Activated CD8-positive, alpha-beta T cell treated with anti-CD3 and anti-CD28 coated beads for 36 hours (primary cell): ENCODE data around the gene NDFIP1. TPM values are rescaled to one million over a fixed set of nuclear protein-coding genes. Genes with fewer than 3 reads are reported as not detected.

Source experiments
- ATAC-seq: fragments of 200-7000 bp; cut with Tn5 transposase; one replicate; pipeline ENCODE4 v1.10.0; 2021; ENCODE audit warnings: mild to moderate bottlenecking, moderate library complexity
- CTCF ChIA-PET: fragments of 350-600 bp; sonication (Branson Sonifier 250); formaldehyde crosslinking; loops from one replicate; lab custom pipeline; 2021; ENCODE audit warnings: antibody characterized with exemption; lab: Charles Lee
- POLR2A ChIA-PET: fragments of 350-600 bp; sonication (Branson Sonifier 250); formaldehyde crosslinking; loops from one replicate; lab custom pipeline; 2021; ENCODE audit warnings: antibody characterized with exemption; lab: Charles Lee
- DNase-seq: peaks from one replicate; pipeline ENCODE4 v3.0.0-alpha.2; 2020
- H3K27ac Mint-ChIP-seq: one replicate; pipeline ENCODE4 v1.8.0; 2021; ENCODE audit warnings: mild to moderate bottlenecking, mixed read lengths
- H3K27me3 Mint-ChIP-seq: one replicate; pipeline ENCODE4 v1.8.0; 2021; ENCODE audit warnings: mixed read lengths
- H3K36me3 Mint-ChIP-seq: one replicate; pipeline ENCODE4 v1.8.0; 2021; ENCODE audit warnings: low read depth, mixed read lengths
- H3K4me1 Mint-ChIP-seq: one replicate; pipeline ENCODE4 v1.8.0; 2021; ENCODE audit warnings: low read depth, mixed read lengths
- H3K4me3 Mint-ChIP-seq: one replicate; pipeline ENCODE4 v1.8.0; 2021; ENCODE audit warnings: mild to moderate bottlenecking, moderate library complexity, mixed read lengths
- H3K9me3 Mint-ChIP-seq: one replicate; pipeline ENCODE4 v1.8.0; 2021; ENCODE audit warnings: mixed read lengths
- intact Hi-C: fragments of 100-400 bp; cut with micrococcal nuclease; formaldehyde crosslinking; loops from one replicate; pipeline ENCODE4 v1.10.0; 2022
- total RNA-seq, 2 experiments: library from RNA; stranded (reverse); gene quantifications; one replicate each; pipeline ENCODE4 v1.2.3, GENCODE V29; 2021
- TF ChIP-seq, protein P1 (sequence below): fragments of 200-600 bp; IDR thresholded peaks from one replicate; pipeline ENCODE4 v1.8.0; 2022; ENCODE audit warnings: antibody characterized with exemption, mild to moderate bottlenecking

NDFIP1 gene
- total RNA-seq, 2 experiments from 2014 or later: 93.8 to 96.9 TPM

DNA sequence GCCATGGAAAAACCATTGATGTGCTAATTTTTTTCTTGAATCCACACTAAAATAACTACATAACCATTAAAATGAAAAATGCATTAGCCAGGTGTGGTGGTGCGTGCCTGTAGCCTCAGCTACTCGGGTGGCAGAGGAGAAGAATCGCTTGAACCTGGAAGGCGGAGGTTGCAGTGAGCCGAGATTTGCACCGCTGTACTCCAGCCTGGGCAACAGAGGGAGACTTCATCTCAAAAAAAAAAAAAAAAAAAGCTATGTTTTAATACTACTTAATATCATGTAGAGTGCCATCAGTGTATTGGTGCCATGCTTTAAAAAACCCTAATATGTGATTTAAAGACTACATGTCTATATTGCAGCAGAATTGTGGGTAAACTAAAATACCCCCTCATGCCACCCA, 58.9 kb downstream of the NDFIP1 start:
- Mint-ChIP-seq H3K27ac (no peak overlapping the region), H3K36me3 (no peaks in the 10 kb centered on the region), H3K27me3 (no peaks in the 10 kb centered on the region), H3K4me3 (no peak overlapping the region), H3K9me3 (no peaks in the 10 kb centered on the region), H3K4me1 (no peaks in the 10 kb centered on the region)
- ChIA-PET CTCF (interaction anchor here (0.7 to 1.1 kb wide), 2 partner anchors 15 to 206 kb away, joined by 3 read pairs; no protein-coding TSS in a partner anchor), POLR2A (no interaction called here)
- DNase-seq (no peak), ATAC-seq (no peak)
- TF ChIP-seq, protein P1, sequence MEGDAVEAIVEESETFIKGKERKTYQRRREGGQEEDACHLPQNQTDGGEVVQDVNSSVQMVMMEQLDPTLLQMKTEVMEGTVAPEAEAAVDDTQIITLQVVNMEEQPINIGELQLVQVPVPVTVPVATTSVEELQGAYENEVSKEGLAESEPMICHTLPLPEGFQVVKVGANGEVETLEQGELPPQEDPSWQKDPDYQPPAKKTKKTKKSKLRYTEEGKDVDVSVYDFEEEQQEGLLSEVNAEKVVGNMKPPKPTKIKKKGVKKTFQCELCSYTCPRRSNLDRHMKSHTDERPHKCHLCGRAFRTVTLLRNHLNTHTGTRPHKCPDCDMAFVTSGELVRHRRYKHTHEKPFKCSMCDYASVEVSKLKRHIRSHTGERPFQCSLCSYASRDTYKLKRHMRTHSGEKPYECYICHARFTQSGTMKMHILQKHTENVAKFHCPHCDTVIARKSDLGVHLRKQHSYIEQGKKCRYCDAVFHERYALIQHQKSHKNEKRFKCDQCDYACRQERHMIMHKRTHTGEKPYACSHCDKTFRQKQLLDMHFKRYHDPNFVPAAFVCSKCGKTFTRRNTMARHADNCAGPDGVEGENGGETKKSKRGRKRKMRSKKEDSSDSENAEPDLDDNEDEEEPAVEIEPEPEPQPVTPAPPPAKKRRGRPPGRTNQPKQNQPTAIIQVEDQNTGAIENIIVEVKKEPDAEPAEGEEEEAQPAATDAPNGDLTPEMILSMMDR: no peak
- intact Hi-C loops: loop anchor here (10.0 kb wide), 1 partner anchor 387 kb away; no protein-coding TSS in a partner anchor

DNA sequence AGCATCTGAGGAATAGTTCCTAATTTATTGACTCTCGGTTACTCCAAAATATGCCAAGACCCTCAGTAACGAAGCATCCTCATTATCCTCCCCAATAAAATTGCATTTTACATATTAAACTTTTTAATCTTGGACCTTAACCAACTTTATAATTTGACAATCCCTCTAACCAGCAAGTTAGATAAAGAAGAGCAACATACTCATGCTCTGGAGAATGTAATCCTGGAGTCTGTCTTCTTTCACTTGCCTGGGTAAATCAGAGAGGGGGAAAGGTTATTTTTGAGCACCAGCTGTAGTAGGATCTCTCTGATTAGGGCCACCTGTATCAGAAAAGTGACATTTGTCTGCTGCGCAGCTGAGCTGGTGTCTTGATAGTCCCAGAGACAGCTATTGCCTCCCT, 59.8 kb downstream of the NDFIP1 start:
- no peaks in the 10 kb centered on the region for H3K27me3 Mint-ChIP-seq
- TF ChIP-seq, protein P1: no peak
- H3K36me3 Mint-ChIP-seq: no peaks in the 10 kb centered on the region
- no peak overlapping the region for H3K4me3 Mint-ChIP-seq
- CTCF ChIA-PET: no interaction called here
- intact Hi-C loops: loop anchor here (10.0 kb wide), 1 partner anchor 386 kb away; no protein-coding TSS in a partner anchor
- no peak for DNase-seq
- H3K9me3 Mint-ChIP-seq: no peaks in the 10 kb centered on the region
- no peak for ATAC-seq
- no peak overlapping the region for H3K27ac Mint-ChIP-seq
- POLR2A ChIA-PET: interaction anchor here (0.7 kb wide), 1 partner anchor 237 kb away, joined by 3 read pairs; no protein-coding TSS in a partner anchor
- no peaks in the 10 kb centered on the region for H3K4me1 Mint-ChIP-seq

DNA sequence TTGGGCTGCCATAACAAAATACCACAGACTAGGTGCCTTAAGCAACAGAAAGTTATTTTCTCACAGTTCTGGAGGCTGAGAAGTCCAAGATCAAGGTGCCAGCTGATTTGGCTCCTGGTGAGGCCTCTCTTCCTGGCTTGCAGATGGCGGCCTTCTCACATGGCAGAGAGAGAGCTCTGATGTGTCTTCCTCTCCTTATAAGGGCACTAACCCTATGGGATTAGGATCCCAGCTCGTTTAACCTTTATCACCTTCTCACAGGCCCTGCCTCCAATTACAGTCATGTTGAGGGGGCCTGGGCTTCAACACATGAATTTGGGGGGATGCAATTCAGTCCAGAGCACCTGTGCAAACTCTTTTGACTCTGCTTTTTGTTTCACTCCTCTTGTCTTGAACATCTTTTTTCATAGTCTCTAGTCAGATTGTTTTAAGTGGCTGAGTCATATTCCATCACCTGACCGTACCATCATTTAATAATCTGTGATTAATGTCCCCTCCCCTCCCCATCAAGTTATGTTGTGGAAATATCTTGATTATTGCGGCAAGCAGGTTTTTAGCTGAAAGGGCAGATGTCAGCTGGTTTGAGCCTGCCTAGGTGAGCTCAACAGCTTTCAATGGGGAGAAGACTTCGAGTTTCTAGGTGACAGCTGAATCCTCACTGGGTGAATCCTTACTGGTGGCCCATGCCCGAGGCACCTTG, 61.8 kb downstream of the NDFIP1 start:
- ChIA-PET CTCF (interaction anchor here (1.3 to 1.5 kb wide), 2 partner anchors 25 to 718 kb away, joined by 3 to 5 read pairs; no protein-coding TSS in a partner anchor), POLR2A (no interaction called here)
- Mint-ChIP-seq H3K4me1 (no peaks in the 10 kb centered on the region), H3K27me3 (no peaks in the 10 kb centered on the region), H3K4me3 (no peak overlapping the region), H3K27ac (no peak overlapping the region), H3K36me3 (no peaks in the 10 kb centered on the region), H3K9me3 (no peaks in the 10 kb centered on the region)
- TF ChIP-seq, protein P1: no peak
- DNase-seq: no peak
- ATAC-seq: no peak
- intact Hi-C loops: no loop called here

DNA sequence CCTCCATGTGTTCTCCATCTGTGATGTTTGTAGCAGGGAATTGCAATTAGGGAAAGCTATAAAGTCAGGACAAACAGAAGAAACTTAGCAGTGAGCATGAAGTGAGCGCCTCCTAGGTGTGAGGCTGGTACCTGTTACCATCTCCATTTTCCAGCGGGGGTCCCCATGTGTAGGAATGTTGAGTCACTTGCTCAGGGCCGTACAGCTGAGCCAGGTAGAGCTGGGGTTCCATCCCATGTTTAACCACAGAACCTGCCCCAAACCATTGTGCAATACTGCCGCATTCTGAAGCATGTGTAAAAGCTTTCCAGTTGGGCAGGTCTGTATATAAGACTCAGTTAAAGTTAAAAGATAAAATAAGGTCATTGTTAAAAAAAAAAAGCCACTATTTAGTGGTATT, 62.7 kb downstream of the NDFIP1 start:
- no peaks in the 10 kb centered on the region for H3K4me1 Mint-ChIP-seq
- H3K27ac Mint-ChIP-seq: no peak overlapping the region
- no peak for ATAC-seq

More for the DNA sequence above, 62.7 kb downstream of the NDFIP1 start:
- no peaks in the 10 kb centered on the region for H3K36me3 Mint-ChIP-seq
- POLR2A ChIA-PET: no interaction called here
- CTCF ChIA-PET: interaction anchor here (1.3 to 1.5 kb wide), 2 partner anchors 26 to 717 kb away, joined by 3 to 5 read pairs; no protein-coding TSS in a partner anchor
- no peaks in the 10 kb centered on the region for H3K27me3 Mint-ChIP-seq
- TF ChIP-seq, protein P1: no peak
- H3K9me3 Mint-ChIP-seq: no peaks in the 10 kb centered on the region
- no peak for DNase-seq
- H3K4me3 Mint-ChIP-seq: no peak overlapping the region
- intact Hi-C loops: no loop called here
